ENCODE results near the gene NHSL2. TPM values are rescaled to one million over a fixed set of nuclear protein-coding genes. Genes with fewer than 3 reads are reported as not detected.
"Not testable (repeated sequence)": the region's sequence is repeated elsewhere in the genome, so short reads cannot be mapped to it uniquely, and the experiment has no call there.

The NHSL2 gene
- total RNA-seq, 2 donors from 2014 or later: 5.5 to 9.3 TPM

GRCh38 chrX:72052415-72053090 lies 141.9 kb downstream of the NHSL2 start:
- H3K36me3 ChIP-seq: no peaks in the 10 kb centered on the region
- no peak overlapping the region for H3K27ac ChIP-seq
- H3K4me3 ChIP-seq: no peak overlapping the region
- TF ChIP-seq CTCF (IDR thresholded peaks at IDR 0.05): no peak
- no peaks in the 10 kb centered on the region for H3K27me3 ChIP-seq
- no peaks in the 10 kb centered on the region for H3K9me3 ChIP-seq
- H3K4me1 ChIP-seq: no peaks in the 10 kb centered on the region
- DNase-seq (ENCODE audit: low spot score): no peak

- no peaks in the 10 kb centered on the region for H3K4me1 ChIP-seq
- TF ChIP-seq CTCF (IDR thresholded peaks at IDR 0.05): no peak
- no peak overlapping the region for H3K27ac ChIP-seq
- H3K27me3 ChIP-seq: no peaks in the 10 kb centered on the region
- no peaks in the 10 kb centered on the region for H3K9me3 ChIP-seq
- no peaks in the 10 kb centered on the region for H3K36me3 ChIP-seq
- no peak overlapping the region for H3K4me3 ChIP-seq
- no peak for DNase-seq (ENCODE audit: low spot score)
Observed at GRCh38 chrX:72053508-72053907, 142.9 kb downstream of the NHSL2 start.

- H3K36me3 ChIP-seq: no peaks in the 10 kb centered on the region
- no peak for DNase-seq (ENCODE audit: low spot score)
- no peak overlapping the region for H3K27ac ChIP-seq
- no peak for TF ChIP-seq CTCF (IDR thresholded peaks at IDR 0.05)
- no peaks in the 10 kb centered on the region for H3K27me3 ChIP-seq
- H3K9me3 ChIP-seq: no peaks in the 10 kb centered on the region
- no peaks in the 10 kb centered on the region for H3K4me1 ChIP-seq
- H3K4me3 ChIP-seq: no peak overlapping the region
Observed at GRCh38 chrX:72054779-72055489, 144.3 kb downstream of the NHSL2 start.

GRCh38 chrX:72057331-72057730 lies 146.7 kb downstream of the NHSL2 start:
- no peak overlapping the region for H3K27ac ChIP-seq
- no peaks in the 10 kb centered on the region for H3K27me3 ChIP-seq

GRCh38 chrX:72057849-72058248 lies 147.2 kb downstream of the NHSL2 start:
- Histone ChIP-seq H3K36me3 (no peaks in the 10 kb centered on the region), H3K4me3 (no peak overlapping the region), H3K27me3 (no peaks in the 10 kb centered on the region), H3K4me1 (peaks cover 0 to 5% of the 10 kb centered on the region in 2 donors), H3K27ac (no peak overlapping the region), H3K9me3 (no peaks in the 10 kb centered on the region)
- TF ChIP-seq CTCF (IDR thresholded peaks at IDR 0.05): no peak
- DNase-seq (ENCODE audit: low spot score): no peak

More at GRCh38 chrX:72057331-72057730, 146.7 kb downstream of the NHSL2 start:
- H3K4me3 ChIP-seq: no peak overlapping the region
- DNase-seq (ENCODE audit: low spot score): no peak
- H3K4me1 ChIP-seq: peaks cover 0 to 1% of the 10 kb centered on the region in 2 donors
- H3K9me3 ChIP-seq: no peaks in the 10 kb centered on the region
- H3K36me3 ChIP-seq: no peaks in the 10 kb centered on the region
- TF ChIP-seq CTCF (IDR thresholded peaks at IDR 0.05): no peak

- H3K27me3 ChIP-seq; DNase-seq (ENCODE audit: low spot score); H3K27ac ChIP-seq: not testable (repeated sequence)
Observed at GRCh38 chrX:72058346-72058745, 147.7 kb downstream of the NHSL2 start.

More at GRCh38 chrX:72058346-72058745, 147.7 kb downstream of the NHSL2 start:
- H3K4me3 ChIP-seq, H3K9me3 ChIP-seq, H3K36me3 ChIP-seq, H3K4me1 ChIP-seq: not testable (repeated sequence)
